SIG-M5 treated with dmso at 0.1 percent for 504 hours (cell line): ENCODE results near the gene KRT34.
"Not testable (repeated sequence)": the region's sequence is repeated elsewhere in the genome, so short reads cannot be mapped to it uniquely, and the experiment has no call there.

Experiments
- DNase-seq: peaks from one replicate; lab custom pipeline; 2025; ENCODE audit not compliant: unreplicated experiment; lab: John Stamatoyannopoulos, UW

KRT34 gene

GRCh38 chr17:41404024-41404671 is 22.0 kb upstream of the KRT34 start:
- peak; percentile 64 for DNase-seq

GRCh38 chr17:41403404-41404023 is 21.4 kb upstream of the KRT34 start:
- no peak for DNase-seq

- no peak for DNase-seq
Measured at GRCh38 chr17:41402161-41402560, 20.1 kb upstream of the KRT34 start.

GRCh38 chr17:41396996-41397660 is 15.0 kb upstream of the KRT34 start, which contains the start of gene KRT31:
KRT31 (minus strand) TSS chr17:41397608; CDS start chr17:41397539, 69 bp downstream.
- peak; percentile 5 for DNase-seq

- DNase-seq, result no peak
Measured at GRCh38 chr17:41396340-41396739, 14.2 kb upstream of the KRT34 start.

- DNase-seq, result no peak
Measured at GRCh38 chr17:41395611-41396010, 13.5 kb upstream of the KRT34 start.

- DNase-seq, result not testable (repeated sequence)
Measured at GRCh38 chr17:41395044-41395443, 12.9 kb upstream of the KRT34 start.

GRCh38 chr17:41394254-41394996 is 12.3 kb upstream of the KRT34 start:
- DNase-seq, result no peak

- DNase-seq, result no peak
Measured at GRCh38 chr17:41393826-41394225, 11.7 kb upstream of the KRT34 start.

- DNase-seq, result no peak
Measured at GRCh38 chr17:41393294-41393693, 11.2 kb upstream of the KRT34 start.

GRCh38 chr17:41392278-41392677 is 10.2 kb upstream of the KRT34 start:
- no peak for DNase-seq

- DNase-seq, result no peak
Measured at GRCh38 chr17:41391535-41391934, 9.4 kb upstream of the KRT34 start.

GRCh38 chr17:41390411-41390938 is 8.4 kb upstream of the KRT34 start:
- no peak for DNase-seq

- DNase-seq, result no peak
Measured at GRCh38 chr17:41387670-41388069, 5.6 kb upstream of the KRT34 start.

GRCh38 chr17:41386227-41386626 is 4.1 kb upstream of the KRT34 start:
- no peak for DNase-seq

- peak; percentile 2 for DNase-seq
Measured at GRCh38 chr17:41383690-41384089, 1.6 kb upstream of the KRT34 start.

- DNase-seq, result no peak
Measured at GRCh38 chr17:41382394-41382793, 288 bp upstream of the KRT34 start.

- not testable (repeated sequence) for DNase-seq
Measured at GRCh38 chr17:41380091-41380490, 2.0 kb downstream of the KRT34 start.

- no peak for DNase-seq
Measured at GRCh38 chr17:41377546-41377945, 4.6 kb downstream of the KRT34 start.

- no peak for DNase-seq
Measured at GRCh38 chr17:41369713-41370112, 12.4 kb downstream of the KRT34 start, which contains the start of gene KRT33B. KRT33B (minus strand) TSS chr17:41369813; CDS start chr17:41369750, 63 bp downstream.

GRCh38 chr17:41369023-41369422 is 13.1 kb downstream of the KRT34 start:
- no peak for DNase-seq
